Amniotic epithelial cell (primary cell): ENCODE results near the gene MORF4L2.

Experiments used
- DNase-seq: peaks from one replicate; pipeline ENCODE4 v3.0.0-alpha.2; 2010; ENCODE audit warnings: low read depth

Gene MORF4L2

GRCh38 chrX:103686199-103687072 is at the start of gene MORF4L2:
Gene MORF4L2, minus strand, starts transcription at chrX:103686699. Its CDS starts 9,672 bp downstream, at chrX:103677027.
- peak; percentile 99 for DNase-seq

DNA sequence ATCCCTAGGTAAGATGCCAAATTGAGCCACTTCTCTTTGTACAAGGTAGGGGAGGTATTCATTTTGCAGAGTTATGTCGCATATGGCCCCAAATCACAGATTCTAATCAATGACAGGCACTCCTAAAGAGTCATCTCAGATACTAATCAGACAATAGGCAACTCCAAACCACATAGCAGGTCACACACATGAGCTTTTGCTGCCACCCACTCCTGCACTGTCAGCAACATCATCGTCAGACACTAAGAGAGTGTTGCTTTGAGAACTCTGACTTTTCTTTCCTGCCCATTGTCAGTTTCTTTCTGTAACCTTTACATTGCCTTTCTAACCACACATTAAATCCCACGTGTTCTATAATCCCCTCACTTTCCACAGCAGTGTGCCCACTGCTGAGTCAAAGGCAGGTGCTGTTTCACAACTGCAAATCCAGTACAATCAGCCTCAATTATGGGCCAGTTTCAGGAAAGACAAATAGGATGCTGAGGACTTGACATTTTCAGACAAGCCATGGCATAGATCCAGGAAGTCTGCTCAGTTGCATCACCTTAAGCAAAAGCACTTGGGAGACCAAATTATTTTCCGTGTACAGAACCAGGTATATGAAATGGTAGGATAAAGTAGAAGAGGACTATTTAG is 47.7 kb upstream of the MORF4L2 start:
- peak; percentile 13 for DNase-seq

DNA sequence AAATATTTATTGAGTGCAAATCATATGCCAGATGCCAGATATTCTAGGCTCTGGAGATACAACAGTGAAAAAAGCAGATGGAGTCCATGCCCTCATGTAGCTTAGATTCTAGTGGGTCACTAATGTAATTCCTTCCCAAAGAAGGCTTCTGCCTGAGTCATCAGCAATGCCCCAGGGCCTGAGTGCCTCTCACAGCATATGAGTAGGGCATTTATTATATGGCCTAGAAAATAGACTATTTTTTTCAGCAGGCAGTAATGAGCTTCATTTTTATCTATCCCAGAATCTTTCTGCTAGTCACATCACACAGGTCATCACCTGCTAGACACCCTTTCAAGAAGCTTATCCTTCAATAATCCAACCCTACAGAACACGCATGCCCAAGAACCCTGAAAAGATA is 46.5 kb upstream of the MORF4L2 start:
- DNase-seq: no peak

GRCh38 chrX:103730796-103731493 is 44.4 kb upstream of the MORF4L2 start:
- peak; percentile 70 for DNase-seq

- no peak for DNase-seq
Observed at GRCh38 chrX:103730147-103730795, 43.8 kb upstream of the MORF4L2 start.

DNA sequence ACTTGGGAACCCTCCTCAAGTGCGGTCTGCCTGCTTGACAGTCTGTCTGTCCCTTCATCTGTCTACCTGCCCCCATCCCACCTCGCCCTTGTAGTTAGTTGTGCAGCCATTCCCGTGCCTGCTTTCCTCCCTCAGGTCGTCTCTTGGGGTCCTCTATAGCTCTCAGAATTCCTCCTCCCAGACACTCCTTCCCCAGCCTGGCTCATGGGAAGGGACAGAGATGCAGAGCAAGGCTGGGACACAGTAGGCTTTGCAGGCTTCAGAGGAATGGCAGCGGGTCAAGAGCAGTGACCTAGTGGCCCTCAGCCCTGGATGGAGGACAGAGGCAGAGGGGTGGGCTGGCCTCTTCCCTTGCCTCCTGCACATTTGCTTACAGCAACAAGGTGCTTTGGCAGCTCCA is 42.5 kb upstream of the MORF4L2 start:
- DNase-seq: no peak

DNA sequence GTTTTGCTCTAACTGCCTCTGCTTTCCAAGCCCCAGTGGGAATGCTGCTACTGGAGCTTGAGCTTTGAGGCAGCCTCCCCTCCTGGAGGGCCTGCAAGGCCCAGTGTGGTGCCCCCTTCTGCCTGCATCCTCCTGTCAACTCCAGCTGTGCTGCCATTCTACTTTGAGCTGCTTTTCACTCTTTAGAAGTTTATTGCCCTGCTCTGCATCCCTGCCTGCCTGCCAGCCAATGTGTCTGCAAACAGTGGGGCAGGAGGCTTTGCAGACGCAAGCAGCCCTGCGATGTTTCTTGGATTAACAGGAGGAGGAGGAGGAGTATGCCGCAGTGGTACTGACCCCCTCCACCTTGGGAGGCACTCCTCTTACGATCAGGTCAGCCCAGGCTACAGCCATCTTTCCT is 40.6 kb upstream of the MORF4L2 start:
- no peak for DNase-seq

- no peak for DNase-seq
Observed at GRCh38 chrX:103726477-103726876, 40.0 kb upstream of the MORF4L2 start.

DNA sequence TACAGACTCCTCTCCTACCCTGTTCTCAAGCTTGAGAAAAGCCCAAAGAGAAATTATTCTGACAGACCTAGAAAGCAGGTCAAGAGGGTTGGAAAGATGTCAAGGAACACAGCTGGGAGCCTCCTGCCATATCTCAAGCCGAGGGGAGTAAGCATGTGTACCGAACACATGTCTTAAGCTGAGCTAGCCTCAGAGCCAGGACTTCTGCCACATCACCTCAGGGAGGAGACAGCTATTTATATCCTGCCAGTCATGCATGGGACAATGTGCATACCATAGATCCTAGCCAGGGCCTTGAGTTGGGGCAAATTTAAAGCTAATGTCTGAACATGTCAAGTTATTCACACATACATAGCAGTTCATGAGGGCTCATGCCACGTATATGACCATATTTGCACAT is 36.0 kb upstream of the MORF4L2 start:
- DNase-seq: peak; percentile 39

GRCh38 chrX:103718120-103718519 is 31.6 kb upstream of the MORF4L2 start:
- DNase-seq: no peak

GRCh38 chrX:103716962-103717361 is 30.5 kb upstream of the MORF4L2 start:
- DNase-seq: peak; percentile 87

- DNase-seq: no peak
Observed at GRCh38 chrX:103710609-103711008, 24.1 kb upstream of the MORF4L2 start, which contains the start of gene TMEM31. Gene TMEM31, plus strand, starts transcription at chrX:103710909. Its CDS starts 1,350 bp downstream, at chrX:103712259.

DNA sequence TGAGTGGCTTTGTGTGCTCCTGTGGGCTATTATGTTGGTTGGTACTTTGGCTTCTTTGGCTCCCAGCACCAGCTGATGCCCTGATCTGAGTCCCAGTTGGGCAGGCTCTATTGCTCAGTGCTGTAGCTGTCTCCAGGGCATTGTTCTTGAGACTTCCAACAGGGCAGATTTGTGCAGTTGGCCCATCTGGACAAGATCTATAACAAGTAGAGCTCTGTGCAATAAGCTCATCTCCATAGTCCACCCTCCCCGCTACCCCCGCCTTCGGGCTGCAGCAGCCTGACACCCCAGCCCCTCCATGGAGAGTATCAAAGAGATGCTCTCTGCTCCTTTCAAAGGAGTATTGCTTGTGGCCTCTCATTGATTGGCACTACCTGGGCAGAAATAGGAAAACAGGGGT is 18.4 kb upstream of the MORF4L2 start:
- DNase-seq: no peak

DNA sequence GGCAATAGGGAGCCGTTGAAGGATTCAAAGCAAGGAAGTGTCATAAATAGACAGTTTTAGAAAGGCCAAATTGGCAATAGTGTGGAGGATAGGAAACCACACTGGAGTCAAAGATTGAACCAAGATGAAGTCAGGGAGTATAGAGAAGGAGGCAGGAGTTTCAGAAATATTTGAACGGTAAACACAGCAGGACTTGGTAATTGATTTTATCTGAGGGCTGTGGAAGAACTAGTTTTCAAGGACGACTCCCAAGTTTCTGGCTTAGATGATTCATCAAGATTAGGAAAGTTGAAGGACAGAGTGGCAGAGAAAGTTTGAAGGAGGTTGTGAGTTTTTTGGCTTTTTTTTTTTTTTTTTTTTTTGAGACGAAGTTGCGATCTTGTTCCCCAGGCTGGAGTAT is 12.7 kb upstream of the MORF4L2 start:
- DNase-seq: no peak

DNA sequence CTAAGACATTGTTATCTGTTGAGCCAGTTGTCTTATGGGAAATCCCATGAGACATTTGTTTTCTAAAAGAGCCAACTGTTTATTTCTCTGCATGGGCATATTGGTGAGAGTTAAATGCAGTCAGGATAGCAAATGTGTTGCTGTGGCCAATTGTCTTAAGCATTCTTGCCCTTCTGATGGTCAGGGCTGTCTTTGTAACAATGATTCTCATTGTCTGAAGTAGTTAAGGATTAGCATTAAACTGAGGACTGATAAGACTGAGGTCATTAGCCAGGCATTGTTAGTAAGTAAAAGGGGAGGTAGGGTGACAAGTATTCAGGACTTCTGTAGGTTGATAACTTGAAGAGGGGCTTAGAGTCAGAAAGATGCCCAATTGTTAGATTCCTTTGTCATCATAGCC is 11.2 kb upstream of the MORF4L2 start:
- no peak for DNase-seq

DNA sequence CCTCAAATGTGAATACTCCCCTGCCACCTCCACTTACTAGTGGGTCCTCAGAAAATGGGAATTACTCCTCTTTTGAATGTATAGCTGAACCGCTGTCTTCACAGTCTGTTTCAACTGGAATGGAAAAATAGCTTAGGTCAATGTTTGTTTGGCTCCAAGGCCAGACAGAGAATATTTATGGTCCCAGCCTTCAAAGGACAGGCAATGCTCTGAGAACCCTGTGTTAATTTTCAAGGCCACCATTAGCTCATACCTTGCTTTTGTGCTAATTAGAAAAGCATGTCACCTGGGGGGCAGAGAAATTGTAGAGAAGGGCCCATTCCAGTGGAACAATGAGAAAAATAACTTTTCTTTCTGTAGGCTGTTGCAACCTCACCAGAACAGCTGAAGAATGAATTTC is 4.6 kb upstream of the MORF4L2 start:
- no peak for DNase-seq

- no peak for DNase-seq
Observed at GRCh38 chrX:103688946-103689345, 2.4 kb upstream of the MORF4L2 start.

DNA sequence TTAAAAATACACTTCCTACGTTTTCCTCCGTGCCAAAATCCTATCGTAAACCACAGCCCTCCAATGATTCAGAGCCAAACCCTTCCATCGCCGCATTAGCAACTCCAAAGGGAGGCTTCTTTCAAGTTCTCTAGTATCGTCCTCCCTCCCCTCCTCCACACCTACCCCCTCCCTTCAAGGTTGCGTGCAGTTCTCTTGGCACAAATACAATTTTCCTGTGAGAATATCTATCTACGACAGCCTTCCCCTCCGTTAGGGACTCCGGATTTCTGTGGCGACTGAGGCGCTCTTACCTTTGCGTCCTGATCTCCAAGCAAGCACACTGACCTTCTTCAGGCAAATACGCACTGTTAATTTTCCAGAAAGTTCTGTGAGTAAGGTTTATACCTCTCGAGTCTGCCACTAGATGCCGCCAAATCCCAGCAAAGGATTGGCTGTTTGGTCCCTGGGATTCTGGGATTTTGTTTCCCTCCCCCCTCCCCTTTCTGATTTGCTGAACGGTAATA is 1.2 kb upstream of the MORF4L2 start:
- DNase-seq: peak; percentile 76

- DNase-seq: no peak
Observed at GRCh38 chrX:103687073-103687695, 685 bp upstream of the MORF4L2 start.

GRCh38 chrX:103685396-103685795 is 1.1 kb downstream of the MORF4L2 start:
- DNase-seq: no peak

GRCh38 chrX:103681443-103681842 is 5.1 kb downstream of the MORF4L2 start:
- DNase-seq: no peak
